ENCODE results near the gene CMSS1. TPM values are rescaled to one million over a fixed set of nuclear protein-coding genes. Genes with fewer than 3 reads are reported as not detected.

The CMSS1 gene
- total and polyA plus RNA-seq, 2 of the 13 experiments (the other 11 are each of a cell fraction or from before 2014, with no cell fraction given) = 6.4 to 48.7 TPM

DNA sequence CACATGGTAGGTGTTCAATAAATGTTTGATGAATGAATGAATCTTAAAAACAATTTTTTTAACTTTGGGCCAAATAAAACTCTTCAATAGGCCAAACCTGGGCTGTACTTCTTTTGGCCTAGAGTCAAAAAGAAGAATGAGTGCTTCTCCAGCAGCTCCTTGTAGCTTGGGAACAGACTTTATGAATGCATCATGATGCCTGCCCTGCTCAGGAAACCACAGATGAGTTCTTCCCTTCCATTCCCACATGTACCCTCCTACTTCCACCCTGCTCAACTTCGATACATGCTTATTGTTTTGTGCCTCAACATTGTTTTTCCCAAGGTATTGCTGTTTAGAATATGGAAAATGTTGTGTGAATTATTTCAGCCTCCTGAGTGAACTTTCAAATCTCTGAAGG is 209.7 kb downstream of the CMSS1 start:
- BruUV-seq (replicated peaks) = no TSS peak
- H3K79me2 ChIP-seq (ENCODE audit: insufficient read depth, low read length) = no peaks in the 10 kb centered on the region
- FAIRE-seq = no peak
- in situ Hi-C loops (cut with HindIII; ENCODE audit: extremely low pct_ligation_motif_present, low pct_unique_long_range_greater_than_20kb) (no loop called here), intact Hi-C loops (cut with micrococcal nuclease; ENCODE audit: unreplicated experiment) (no loop called here)
- H3K36me3 ChIP-seq (replicated peaks in 1 of 2; ENCODE audit: control insufficient read depth in 1 of 2, insufficient read depth in 2 of 2, low read length in 2 of 2) = no peaks in the 10 kb centered on the region; a peak in 1 of 5 replicates
- no peaks in the 10 kb centered on the region for H3K9me3 ChIP-seq (ENCODE audit: low read length)
- WGBS (ENCODE audit: low lambda C conversion rate) = 79% methylated on average over 1 of the region's 1 CpG
- peaks cover 33% of the 10 kb centered on the region for H3K4me1 ChIP-seq (ENCODE audit: insufficient read depth, low read length)
- ChIA-PET POLR2A (no interaction called here), CTCF (ENCODE audit: low intra/inter-chr PET ratio, low total read pairs) (no interaction called here)
- no peak overlapping the region for H2AFZ ChIP-seq (ENCODE audit: low read length)
- H4K20me1 ChIP-seq (ENCODE audit: insufficient read depth, low read length) = no peaks in the 10 kb centered on the region
- no peak overlapping the region for H3K27ac ChIP-seq (ENCODE audit: extremely low read length, insufficient read depth, low read length)
- no peak overlapping the region for H3K9ac ChIP-seq (ENCODE audit: insufficient read depth, low read depth, low read length)
- no peak for ATAC-seq
- DNase-seq (ENCODE audit: low spot score) = no peak
- H3K27me3 ChIP-seq (ENCODE audit: control insufficient read depth in 1 of 2, insufficient read depth in 2 of 2, low read length in 2 of 2) = no peaks in the 10 kb centered on the region
- no peak overlapping the region for H3K4me3 ChIP-seq (replicated peaks in 1 of 3; ENCODE audit: insufficient read depth in 1 of 3, low read depth in 2 of 3, low read length in 3 of 3)
- H3K4me2 ChIP-seq (ENCODE audit: low read depth, low read length) = no peak overlapping the region
- TF ChIP-seq HMG20B (CRISPR knock-in tag; conservative IDR thresholded peaks at IDR 0.05) (no peak), IKZF4 (CRISPR knock-in tag; IDR thresholded peaks at IDR 0.05; ENCODE audit: borderline replicate concordance, low read depth, not compliant biosample characterization) (no peak)
- TF ChIP-seq, protein P1, sequence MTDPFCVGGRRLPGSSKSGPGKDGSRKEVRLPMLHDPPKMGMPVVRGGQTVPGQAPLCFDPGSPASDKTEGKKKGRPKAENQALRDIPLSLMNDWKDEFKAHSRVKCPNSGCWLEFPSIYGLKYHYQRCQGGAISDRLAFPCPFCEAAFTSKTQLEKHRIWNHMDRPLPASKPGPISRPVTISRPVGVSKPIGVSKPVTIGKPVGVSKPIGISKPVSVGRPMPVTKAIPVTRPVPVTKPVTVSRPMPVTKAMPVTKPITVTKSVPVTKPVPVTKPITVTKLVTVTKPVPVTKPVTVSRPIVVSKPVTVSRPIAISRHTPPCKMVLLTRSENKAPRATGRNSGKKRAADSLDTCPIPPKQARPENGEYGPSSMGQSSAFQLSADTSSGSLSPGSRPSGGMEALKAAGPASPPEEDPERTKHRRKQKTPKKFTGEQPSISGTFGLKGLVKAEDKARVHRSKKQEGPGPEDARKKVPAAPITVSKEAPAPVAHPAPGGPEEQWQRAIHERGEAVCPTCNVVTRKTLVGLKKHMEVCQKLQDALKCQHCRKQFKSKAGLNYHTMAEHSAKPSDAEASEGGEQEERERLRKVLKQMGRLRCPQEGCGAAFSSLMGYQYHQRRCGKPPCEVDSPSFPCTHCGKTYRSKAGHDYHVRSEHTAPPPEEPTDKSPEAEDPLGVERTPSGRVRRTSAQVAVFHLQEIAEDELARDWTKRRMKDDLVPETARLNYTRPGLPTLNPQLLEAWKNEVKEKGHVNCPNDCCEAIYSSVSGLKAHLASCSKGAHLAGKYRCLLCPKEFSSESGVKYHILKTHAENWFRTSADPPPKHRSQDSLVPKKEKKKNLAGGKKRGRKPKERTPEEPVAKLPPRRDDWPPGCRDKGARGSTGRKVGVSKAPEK (CRISPR knock-in tag; IDR thresholded peaks at IDR 0.05; ENCODE audit: borderline replicate concordance) = no peak

DNA sequence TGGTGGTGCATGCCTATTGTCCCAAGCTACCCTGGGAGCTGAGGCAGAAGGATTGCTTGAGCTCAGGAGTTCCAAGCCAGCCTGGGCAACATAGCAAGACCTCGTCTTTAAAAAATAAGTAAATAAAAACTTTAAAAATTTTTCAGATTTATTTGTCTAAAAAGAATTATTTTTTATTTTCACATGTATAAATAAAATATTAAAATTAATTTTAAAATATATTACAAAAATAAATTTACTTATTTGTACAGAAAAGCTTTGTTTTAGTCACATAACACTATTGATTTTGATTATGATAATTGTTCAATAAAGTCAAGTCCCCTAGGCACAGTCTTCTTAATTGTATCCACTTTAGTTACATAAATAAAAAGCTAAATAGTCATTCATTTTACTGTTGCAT is 211.4 kb downstream of the CMSS1 start:
- no peaks in the 10 kb centered on the region for H3K27me3 ChIP-seq (ENCODE audit: control insufficient read depth in 1 of 2, insufficient read depth in 2 of 2, low read length in 2 of 2)
- H3K79me2 ChIP-seq (ENCODE audit: insufficient read depth, low read length) = no peaks in the 10 kb centered on the region
- intact Hi-C loops (cut with micrococcal nuclease; ENCODE audit: unreplicated experiment) (no loop called here), in situ Hi-C loops (cut with HindIII; ENCODE audit: extremely low pct_ligation_motif_present, low pct_unique_long_range_greater_than_20kb) (no loop called here)
- DNase-seq (ENCODE audit: low spot score) (no peak), ATAC-seq (no peak), FAIRE-seq (no peak)
- H2AFZ ChIP-seq (ENCODE audit: low read length) = no peak overlapping the region
- no peak overlapping the region for H3K9ac ChIP-seq (ENCODE audit: insufficient read depth, low read depth, low read length)
- BruUV-seq (replicated peaks) = no TSS peak
- CTCF ChIA-PET (ENCODE audit: low intra/inter-chr PET ratio, low total read pairs) = no interaction called here
- no peak overlapping the region for H3K27ac ChIP-seq (ENCODE audit: extremely low read length, insufficient read depth, low read length)
- H3K4me2 ChIP-seq (ENCODE audit: low read depth, low read length) = no peak overlapping the region
- H3K36me3 ChIP-seq (replicated peaks in 1 of 2; ENCODE audit: control insufficient read depth in 1 of 2, insufficient read depth in 2 of 2, low read length in 2 of 2) = no peaks in the 10 kb centered on the region; a peak in 1 of 5 replicates
- no peak overlapping the region for H3K4me3 ChIP-seq (replicated peaks in 1 of 3; ENCODE audit: insufficient read depth in 1 of 3, low read depth in 2 of 3, low read length in 3 of 3)
- WGBS (ENCODE audit: low lambda C conversion rate) = 96% methylated on average over 1 of the region's 1 CpG
- H4K20me1 ChIP-seq (ENCODE audit: insufficient read depth, low read length) = no peaks in the 10 kb centered on the region
- no peaks in the 10 kb centered on the region for H3K9me3 ChIP-seq (ENCODE audit: low read length)
- POLR2A ChIA-PET = no interaction called here
- H3K4me1 ChIP-seq (ENCODE audit: insufficient read depth, low read length) = peaks cover 24% of the 10 kb centered on the region
- TF ChIP-seq, protein P2, sequence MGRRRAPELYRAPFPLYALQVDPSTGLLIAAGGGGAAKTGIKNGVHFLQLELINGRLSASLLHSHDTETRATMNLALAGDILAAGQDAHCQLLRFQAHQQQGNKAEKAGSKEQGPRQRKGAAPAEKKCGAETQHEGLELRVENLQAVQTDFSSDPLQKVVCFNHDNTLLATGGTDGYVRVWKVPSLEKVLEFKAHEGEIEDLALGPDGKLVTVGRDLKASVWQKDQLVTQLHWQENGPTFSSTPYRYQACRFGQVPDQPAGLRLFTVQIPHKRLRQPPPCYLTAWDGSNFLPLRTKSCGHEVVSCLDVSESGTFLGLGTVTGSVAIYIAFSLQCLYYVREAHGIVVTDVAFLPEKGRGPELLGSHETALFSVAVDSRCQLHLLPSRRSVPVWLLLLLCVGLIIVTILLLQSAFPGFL (CRISPR knock-in tag; IDR thresholded peaks at IDR 0.05) = no peak
- no peak for TF ChIP-seq JDP2 (CRISPR knock-in tag; IDR thresholded peaks at IDR 0.05; ENCODE audit: borderline replicate concordance)
- TF ChIP-seq, protein P3, sequence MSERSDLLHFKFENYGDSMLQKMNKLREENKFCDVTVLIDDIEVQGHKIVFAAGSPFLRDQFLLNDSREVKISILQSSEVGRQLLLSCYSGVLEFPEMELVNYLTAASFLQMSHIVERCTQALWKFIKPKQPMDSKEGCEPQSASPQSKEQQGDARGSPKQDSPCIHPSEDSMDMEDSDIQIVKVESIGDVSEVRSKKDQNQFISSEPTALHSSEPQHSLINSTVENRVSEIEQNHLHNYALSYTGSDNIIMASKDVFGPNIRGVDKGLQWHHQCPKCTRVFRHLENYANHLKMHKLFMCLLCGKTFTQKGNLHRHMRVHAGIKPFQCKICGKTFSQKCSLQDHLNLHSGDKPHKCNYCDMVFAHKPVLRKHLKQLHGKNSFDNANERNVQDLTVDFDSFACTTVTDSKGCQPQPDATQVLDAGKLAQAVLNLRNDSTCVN (CRISPR knock-in tag; IDR thresholded peaks at IDR 0.05; ENCODE audit: borderline replicate concordance) = no peak
- no peak for TF ChIP-seq RFX3 (CRISPR knock-in tag; IDR thresholded peaks at IDR 0.05)
- TF ChIP-seq, protein P4, sequence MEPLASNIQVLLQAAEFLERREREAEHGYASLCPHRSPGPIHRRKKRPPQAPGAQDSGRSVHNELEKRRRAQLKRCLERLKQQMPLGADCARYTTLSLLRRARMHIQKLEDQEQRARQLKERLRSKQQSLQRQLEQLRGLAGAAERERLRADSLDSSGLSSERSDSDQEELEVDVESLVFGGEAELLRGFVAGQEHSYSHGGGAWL (CRISPR knock-in tag; IDR thresholded peaks at IDR 0.05) = no peak
- TF ChIP-seq YY1 (IDR thresholded peaks at IDR 0.05; ENCODE audit: insufficient read depth, insufficient replicate concordance, low read depth, low read length) = no peak
- no peak for TF ChIP-seq EED (CRISPR knock-in tag; IDR thresholded peaks at IDR 0.05)
- TF ChIP-seq, protein P5, sequence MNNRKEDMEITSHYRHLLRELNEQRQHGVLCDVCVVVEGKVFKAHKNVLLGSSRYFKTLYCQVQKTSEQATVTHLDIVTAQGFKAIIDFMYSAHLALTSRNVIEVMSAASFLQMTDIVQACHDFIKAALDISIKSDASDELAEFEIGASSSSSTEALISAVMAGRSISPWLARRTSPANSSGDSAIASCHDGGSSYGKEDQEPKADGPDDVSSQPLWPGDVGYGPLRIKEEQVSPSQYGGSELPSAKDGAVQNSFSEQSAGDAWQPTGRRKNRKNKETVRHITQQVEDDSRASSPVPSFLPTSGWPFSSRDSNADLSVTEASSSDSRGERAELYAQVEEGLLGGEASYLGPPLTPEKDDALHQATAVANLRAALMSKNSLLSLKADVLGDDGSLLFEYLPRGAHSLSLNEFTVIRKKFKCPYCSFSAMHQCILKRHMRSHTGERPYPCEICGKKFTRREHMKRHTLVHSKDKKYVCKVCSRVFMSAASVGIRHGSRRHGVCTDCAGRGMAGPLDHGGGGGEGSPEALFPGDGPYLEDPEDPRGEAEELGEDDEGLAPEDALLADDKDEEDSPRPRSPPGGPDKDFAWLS (CRISPR knock-in tag; IDR thresholded peaks at IDR 0.05; ENCODE audit: borderline replicate concordance) = no peak

Measured in HepG2 (cell line).